CD4-positive, alpha-beta T cell treated with Interleukin-12 subunit alpha and Interleukin-12 subunit beta, for 1 hour (primary cell): ENCODE results near the gene HIVEP3.

Source experiments
- DNase-seq: peaks from one replicate; pipeline ENCODE4 v3.0.0-alpha.2; 2020

The HIVEP3 gene

GRCh38 chr1:41919764-41920397 lies 1.2 kb upstream of the HIVEP3 start:
- DNase-seq, result peak; percentile 88

- DNase-seq, result no peak
These were observed 409 bp upstream of the HIVEP3 start for GRCh38 chr1:41919131-41919530.

GRCh38 chr1:41917835-41918449 lies 780 bp downstream of the HIVEP3 start:
- no peak for DNase-seq

- no peak for DNase-seq
These were observed 1.6 kb downstream of the HIVEP3 start for GRCh38 chr1:41917076-41917475.

GRCh38 chr1:41915786-41916571 lies 2.7 kb downstream of the HIVEP3 start:
- peak; percentile 65 for DNase-seq

GRCh38 chr1:41914516-41914915 lies 4.2 kb downstream of the HIVEP3 start:
- DNase-seq, result peak; percentile 68

GRCh38 chr1:41913014-41913413 lies 5.7 kb downstream of the HIVEP3 start:
- no peak for DNase-seq

- no peak for DNase-seq
These were observed 10.3 kb downstream of the HIVEP3 start for GRCh38 chr1:41908288-41908895.

GRCh38 chr1:41907446-41907845 lies 11.3 kb downstream of the HIVEP3 start:
- DNase-seq, result no peak

GRCh38 chr1:41906943-41907342 lies 11.8 kb downstream of the HIVEP3 start:
- no peak for DNase-seq

GRCh38 chr1:41905093-41905675 lies 13.5 kb downstream of the HIVEP3 start:
- DNase-seq, result no peak

- DNase-seq, result no peak
These were observed 16.1 kb downstream of the HIVEP3 start for GRCh38 chr1:41902664-41903063.

- DNase-seq, result no peak
These were observed 16.6 kb downstream of the HIVEP3 start for GRCh38 chr1:41902159-41902577.

- DNase-seq, result no peak
These were observed 17.2 kb downstream of the HIVEP3 start for GRCh38 chr1:41901551-41901950.

GRCh38 chr1:41900603-41901444 lies 17.9 kb downstream of the HIVEP3 start:
- DNase-seq, result no peak

- DNase-seq, result peak; percentile 82
These were observed 20.5 kb downstream of the HIVEP3 start for GRCh38 chr1:41898191-41898713.

GRCh38 chr1:41895552-41895951 lies 23.2 kb downstream of the HIVEP3 start:
- no peak for DNase-seq

- no peak for DNase-seq
These were observed 23.8 kb downstream of the HIVEP3 start for GRCh38 chr1:41894808-41895483.

- DNase-seq, result no peak
These were observed 24.5 kb downstream of the HIVEP3 start for GRCh38 chr1:41894101-41894807.

- DNase-seq, result peak; percentile 58
These were observed 26.4 kb downstream of the HIVEP3 start for GRCh38 chr1:41892301-41892781.
